ENCODE measurements around the gene PDGFC.
A peak's percentile ranks its signal among the peaks of the same experiment; 100 is the strongest.

Gene PDGFC

GRCh38 chr4:156778093-156778492 is 193.5 kb downstream of the PDGFC start:
- DNase-seq: no peak

DNA sequence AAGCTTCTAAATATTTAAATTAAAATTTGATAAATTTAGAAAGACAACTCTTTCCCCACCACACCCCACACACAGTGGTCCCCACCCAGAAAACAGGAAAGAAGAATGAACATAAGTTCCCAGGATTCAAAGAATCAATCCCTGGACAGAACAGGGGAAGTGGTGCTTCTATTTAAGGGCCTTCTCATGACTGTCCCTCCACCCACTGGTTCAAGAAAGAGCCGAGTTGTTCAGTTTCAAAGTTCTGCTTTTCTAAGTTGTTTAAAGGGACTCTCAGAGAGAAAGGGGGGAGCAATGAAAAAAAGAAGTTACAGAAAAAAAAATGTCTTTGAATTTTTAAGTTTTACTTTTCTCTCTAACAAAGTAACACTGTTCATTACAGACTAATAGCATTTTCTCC is 195.8 kb downstream of the PDGFC start:
- no peak for DNase-seq

GRCh38 chr4:156774422-156774821 is 197.2 kb downstream of the PDGFC start:
- no peak for DNase-seq

DNA sequence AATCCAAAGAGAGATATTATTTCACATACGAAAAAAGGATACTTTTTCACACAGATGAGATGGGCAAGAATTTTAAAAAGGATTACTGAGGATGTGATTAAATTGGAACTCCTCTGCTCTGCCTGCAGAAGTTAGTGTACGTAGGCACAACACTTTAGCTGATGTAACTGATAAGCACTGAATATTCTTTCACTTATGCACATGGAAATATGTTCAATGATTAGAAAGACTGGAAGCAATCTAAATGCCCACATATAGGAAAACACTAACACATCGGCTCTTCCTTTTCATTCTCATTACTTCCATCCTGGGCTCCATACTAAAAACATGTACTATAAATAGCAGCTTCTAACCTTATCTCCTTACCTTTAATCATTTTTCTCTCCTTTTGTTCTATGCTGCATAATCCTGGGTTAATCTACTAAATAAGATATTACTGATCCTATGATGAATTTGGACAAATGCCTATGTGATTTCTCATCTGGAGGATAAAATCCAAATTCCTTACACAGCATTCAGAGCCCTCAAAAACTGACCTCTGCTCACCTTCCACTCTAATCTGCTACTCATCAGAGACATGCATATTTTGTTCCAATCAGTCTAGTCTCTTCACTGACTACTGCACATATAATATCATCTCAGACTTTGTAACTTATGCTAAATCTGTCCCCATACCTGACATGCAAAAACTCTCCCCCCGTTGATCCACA is 197.8 kb downstream of the PDGFC start:
- no peak for DNase-seq

GRCh38 chr4:156771171-156771837 is 200.3 kb downstream of the PDGFC start:
- no peak for DNase-seq

- DNase-seq: no peak
These were observed 201.5 kb downstream of the PDGFC start for GRCh38 chr4:156770140-156770539.

GRCh38 chr4:156767911-156768415 is 203.6 kb downstream of the PDGFC start:
- DNase-seq: no peak

GRCh38 chr4:156766846-156767245 is 204.8 kb downstream of the PDGFC start:
- DNase-seq: no peak

DNA sequence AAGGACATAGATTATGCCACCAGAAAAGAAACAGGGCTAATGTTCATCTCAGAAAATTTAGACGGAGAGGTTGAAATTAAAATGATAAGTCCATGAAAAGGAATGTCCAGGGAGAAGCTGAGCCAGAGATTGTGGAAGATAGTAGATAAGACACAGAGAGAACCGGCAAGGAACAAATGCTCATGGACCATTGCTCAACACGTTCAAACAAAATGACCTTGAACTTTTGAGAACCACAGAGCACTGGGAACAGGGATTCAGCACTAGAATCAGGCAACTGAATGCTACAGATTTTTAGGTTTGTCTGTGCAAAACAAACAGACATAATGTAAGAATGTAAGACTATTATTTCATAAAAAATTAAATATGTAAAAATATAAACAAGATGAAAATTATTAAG is 206.3 kb downstream of the PDGFC start:
- no peak for DNase-seq

- DNase-seq: no peak
These were observed 206.8 kb downstream of the PDGFC start for GRCh38 chr4:156764846-156765245.

DNA sequence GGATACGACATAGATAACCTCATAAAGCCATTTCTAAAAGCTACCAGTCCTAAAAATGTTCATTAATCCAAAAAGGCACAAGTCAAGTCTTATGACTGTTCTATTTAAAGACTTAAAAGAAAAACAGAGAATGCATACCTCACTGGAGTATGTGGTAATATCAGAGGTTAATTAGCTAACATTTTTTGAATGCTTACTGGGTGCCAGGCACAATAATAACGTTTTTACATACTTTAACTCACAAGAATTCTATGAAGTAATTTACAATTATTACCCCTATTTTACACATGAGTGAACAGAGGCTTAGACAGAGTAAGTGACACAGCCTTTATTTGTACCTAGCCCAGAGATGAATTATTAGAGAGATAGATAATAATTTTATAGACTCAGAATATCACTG is 207.5 kb downstream of the PDGFC start:
- no peak for DNase-seq

- peak; percentile 8 for DNase-seq
These were observed 208.1 kb downstream of the PDGFC start for GRCh38 chr4:156763511-156763910.

DNA sequence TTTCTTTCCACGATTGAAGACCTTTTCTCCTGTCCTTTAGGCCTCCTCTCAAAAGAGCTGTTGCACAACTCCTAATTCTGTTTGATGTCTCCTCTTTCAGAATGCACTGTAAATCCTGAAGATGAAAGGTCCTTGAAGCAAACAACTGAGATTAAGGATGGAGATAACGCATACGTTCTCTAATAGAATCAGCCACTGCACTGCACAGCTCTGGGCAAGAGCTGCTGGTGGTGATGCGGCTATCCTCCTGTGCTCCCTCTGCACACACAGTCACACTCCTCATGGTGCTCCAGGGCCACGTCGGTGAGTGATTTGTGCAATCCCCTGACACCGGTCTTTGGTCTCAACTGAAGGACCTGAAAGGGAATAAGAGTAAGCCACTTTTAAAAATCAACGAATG is 208.7 kb downstream of the PDGFC start:
- no peak for DNase-seq

DNA sequence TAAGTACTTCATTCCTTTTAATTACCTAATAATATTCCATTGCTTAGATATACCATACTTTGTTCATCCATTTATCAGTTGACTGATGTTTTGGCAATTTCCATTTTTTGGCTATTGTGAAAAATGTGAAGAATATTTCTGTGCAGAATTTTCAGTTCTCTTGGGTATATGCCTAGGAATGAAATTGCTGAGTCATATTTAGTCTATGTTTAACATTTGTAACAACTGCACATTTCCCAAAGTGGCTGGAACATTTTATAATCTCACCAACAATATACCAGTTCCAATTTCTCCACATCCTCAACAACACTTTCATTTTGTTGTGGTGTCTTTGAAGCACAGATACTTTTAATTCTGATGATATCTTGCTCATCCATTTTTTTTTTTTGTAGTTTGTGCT is 215.5 kb downstream of the PDGFC start:
- no peak for DNase-seq

GRCh38 chr4:156754832-156755570 is 216.6 kb downstream of the PDGFC start:
- DNase-seq: no peak

DNA sequence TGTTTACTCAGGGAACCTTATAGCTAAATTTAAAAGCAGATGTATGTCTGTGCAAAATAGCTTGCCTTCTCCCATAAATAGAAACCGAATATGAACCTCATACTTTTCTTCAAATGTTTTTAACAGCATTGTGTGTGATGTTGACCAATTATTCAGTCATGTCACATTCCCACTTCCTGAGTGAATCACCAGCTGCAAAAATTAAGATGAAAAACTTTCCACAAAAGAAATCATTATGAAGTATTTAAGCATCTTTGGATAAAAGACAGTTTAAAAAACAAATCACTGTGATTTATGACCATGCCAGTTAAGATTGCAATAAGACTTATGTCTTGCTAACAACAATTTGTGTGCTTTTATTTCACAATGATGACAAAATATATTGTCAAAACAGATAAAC is 220.1 kb downstream of the PDGFC start:
- DNase-seq: no peak

- no peak for DNase-seq
These were observed 221.9 kb downstream of the PDGFC start for GRCh38 chr4:156749426-156750403.

- DNase-seq: no peak
These were observed 225.5 kb downstream of the PDGFC start for GRCh38 chr4:156746111-156746510.

DNA sequence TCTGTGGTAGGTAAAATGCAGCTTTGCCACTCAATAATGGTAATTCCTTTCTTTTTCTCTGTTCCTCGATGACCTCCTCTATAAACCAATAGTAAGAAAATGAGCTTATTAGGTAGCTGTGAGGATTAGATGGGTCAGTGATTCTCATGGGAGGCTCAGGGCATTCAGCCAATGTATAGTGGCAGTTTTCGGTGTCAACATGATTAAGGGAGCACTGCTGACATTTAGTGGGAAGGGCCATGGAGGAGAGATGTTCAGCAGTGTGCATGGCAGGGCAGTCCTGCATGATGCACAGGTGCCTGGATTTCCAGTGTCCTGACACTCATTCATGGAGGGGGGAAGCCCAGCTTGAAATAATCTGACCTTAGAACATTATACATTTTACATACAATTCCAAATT is 232.8 kb downstream of the PDGFC start:
- DNase-seq: no peak

- no peak for DNase-seq
These were observed 236.4 kb downstream of the PDGFC start for GRCh38 chr4:156734965-156735895.

DNA sequence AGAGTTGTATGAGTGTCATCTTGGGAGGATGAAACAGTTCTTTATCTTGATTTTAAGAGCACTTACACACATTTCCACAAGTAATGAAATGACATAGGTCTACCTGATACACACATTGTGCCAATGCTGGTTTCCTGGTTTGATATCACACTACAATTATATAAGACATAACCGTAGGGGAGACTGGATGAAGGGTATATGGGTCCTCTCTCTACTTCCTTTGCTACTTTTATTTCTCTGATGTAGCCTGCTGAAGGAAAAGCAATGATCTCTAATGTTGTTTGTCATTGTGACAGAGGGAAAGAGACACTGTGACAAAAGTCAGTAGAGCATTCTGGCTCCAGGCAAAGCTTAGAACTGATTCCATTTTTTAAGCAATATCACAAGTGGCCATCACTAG is 238.0 kb downstream of the PDGFC start:
- DNase-seq: no peak

GRCh38 chr4:156732634-156733033 is 239.0 kb downstream of the PDGFC start:
- no peak for DNase-seq
